Neural progenitor cell (in vitro differentiated cells): Measurements from ENCODE around the gene GALNT18. TPM values are rescaled to one million over a fixed set of nuclear protein-coding genes. Genes with fewer than 3 reads are reported as not detected.

Experiments used
- DNase-seq: peaks from one replicate; pipeline ENCODE4 v3.0.0-alpha.2; 2016; ENCODE audit warnings: low spot score
- H2AFZ ChIP-seq: fragments of 200-600 bp; sonication (generic); replicated peaks from 2 replicates; pipeline ENCODE4 v1.6.1; 2016; ENCODE audit warnings: antibody characterized with exemption
- H3F3A ChIP-seq: fragments of 200-600 bp; sonication (generic); 2 replicates; pipeline ENCODE4 v1.6.1; 2016; ENCODE audit warnings: antibody characterized with exemption, low read depth
- H3K27ac ChIP-seq: fragments of 200-600 bp; sonication (generic); 2 replicates; pipeline ENCODE4 v1.5.1; 2016; ENCODE audit warnings: mild to moderate bottlenecking
- H3K27me3 ChIP-seq: fragments of 200-600 bp; sonication (generic); 2 replicates; pipeline ENCODE4 v1.6.1; 2016; ENCODE audit warnings: mild to moderate bottlenecking, moderate library complexity
- H3K36me3 ChIP-seq: fragments of 200-600 bp; sonication (generic); 2 replicates; pipeline ENCODE4 v1.5.1; 2016
- H3K4me1 ChIP-seq: fragments of 200-600 bp; sonication (generic); 2 replicates; pipeline ENCODE4 v1.6.1; 2016; ENCODE audit warnings: mixed run types
- H3K4me2 ChIP-seq: fragments of 200-600 bp; sonication (generic); 2 replicates; pipeline ENCODE4 v1.6.1; 2016
- H3K4me3 ChIP-seq: fragments of 200-600 bp; sonication (generic); 2 replicates; pipeline ENCODE4 v1.5.1; 2016
- H3K79me2 ChIP-seq: fragments of 200-600 bp; sonication (generic); 2 replicates; pipeline ENCODE4 v1.6.1; 2016; ENCODE audit warnings: low read depth
- H3K9ac ChIP-seq: fragments of 200-600 bp; sonication (generic); 2 replicates; pipeline ENCODE4 v1.6.1; 2016
- H3K9me3 ChIP-seq: fragments of 200-600 bp; sonication (generic); 2 replicates; pipeline ENCODE4 v1.5.1; 2016; ENCODE audit warnings: low read depth
- H4K20me1 ChIP-seq: fragments of 200-600 bp; sonication (generic); 2 replicates; pipeline ENCODE4 v1.6.1; 2016; ENCODE audit warnings: low read depth
- H3K27ac Mint-ChIP-seq: 3 replicates; pipeline ENCODE4 v1.8.0; 2021; ENCODE audit warnings: mixed read lengths
- H3K27me3 Mint-ChIP-seq: 2 replicates; pipeline ENCODE4 v1.8.0; 2022; ENCODE audit warnings: low read depth, mild to moderate bottlenecking, inconsistent platforms, moderate library complexity, mixed read lengths; ENCODE audit not compliant: insufficient read depth
- H3K36me3 Mint-ChIP-seq: 3 replicates; pipeline ENCODE4 v1.8.0; 2021; ENCODE audit warnings: mixed read lengths
- H3K4me1 Mint-ChIP-seq: 3 replicates; pipeline ENCODE4 v1.8.0; 2021; ENCODE audit warnings: mixed read lengths
- H3K4me3 Mint-ChIP-seq: 3 replicates; pipeline ENCODE4 v1.8.0; 2021; ENCODE audit warnings: mild to moderate bottlenecking, moderate library complexity, mixed read lengths
- H3K9me3 Mint-ChIP-seq: 3 replicates; pipeline ENCODE4 v1.8.0; 2020; ENCODE audit warnings: mixed read lengths
- EZH2 ChIP-seq: fragments of 200-600 bp; sonication (generic); IDR thresholded peaks from 2 replicates; pipeline ENCODE4 v1.6.1; 2017; ENCODE audit warnings: antibody characterized with exemption, mild to moderate bottlenecking, moderate library complexity
- EZH2phosphoT487 ChIP-seq: fragments of 200-600 bp; sonication (generic); IDR thresholded peaks from 2 replicates; pipeline ENCODE4 v1.6.1; 2017; ENCODE audit warnings: antibody characterized with exemption
- total RNA-seq: library from RNA; depleted of rRNA; stranded (reverse); fragments of >200 nt; gene quantifications from 2 replicates; pipeline ENCODE4 v1.2.3, GENCODE V29; 2015; ENCODE audit warnings: low replicate concordance
- TF ChIP-seq, protein P1 (sequence below): fragments of 200-600 bp; sonication (generic); IDR thresholded peaks from 2 replicates; pipeline ENCODE4 v1.5.1; 2017; ENCODE audit warnings: antibody characterized with exemption, mild to moderate bottlenecking

The GALNT18 gene
- total RNA-seq, 1 donor from 2014 or later: 2.4 TPM

DNA sequence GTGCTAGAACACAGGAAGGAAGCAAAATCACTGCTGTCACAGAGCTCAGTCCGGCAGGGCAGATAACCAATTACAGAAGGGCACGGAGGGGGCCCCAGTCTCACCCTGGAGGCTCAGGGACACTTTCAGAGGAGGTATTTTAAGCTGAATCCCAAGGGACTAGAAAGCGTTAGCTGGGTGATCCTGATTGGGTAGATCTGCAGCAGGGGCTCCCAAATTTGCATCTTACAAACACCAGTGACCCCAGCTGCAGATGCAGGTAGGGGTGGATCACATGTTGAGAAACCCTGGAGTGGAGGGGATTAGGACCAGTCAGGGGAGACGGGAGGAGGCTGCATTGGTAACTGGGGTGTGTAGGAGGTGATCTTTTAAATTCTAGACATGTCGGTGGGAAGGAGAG is 360.2 kb downstream of the GALNT18 start:
- Mint-ChIP-seq H3K4me3 (no peak overlapping the region), H3K27ac (no peak overlapping the region), H3K36me3 (no peaks in the 10 kb centered on the region), H3K9me3 (no peaks in the 10 kb centered on the region), H3K27me3 (peaks cover 6% of the 10 kb centered on the region), H3K4me1 (peaks cover 7% of the 10 kb centered on the region)
- no peak overlapping the region for H3K4me2 ChIP-seq
- H3K79me2 ChIP-seq: no peaks in the 10 kb centered on the region
- no peaks in the 10 kb centered on the region for H4K20me1 ChIP-seq
- H3K9me3 ChIP-seq: no peaks in the 10 kb centered on the region
- no peaks in the 10 kb centered on the region for H3F3A ChIP-seq
- TF ChIP-seq EZH2phosphoT487 (no peak), EZH2 (no peak)
- TF ChIP-seq, protein P1, sequence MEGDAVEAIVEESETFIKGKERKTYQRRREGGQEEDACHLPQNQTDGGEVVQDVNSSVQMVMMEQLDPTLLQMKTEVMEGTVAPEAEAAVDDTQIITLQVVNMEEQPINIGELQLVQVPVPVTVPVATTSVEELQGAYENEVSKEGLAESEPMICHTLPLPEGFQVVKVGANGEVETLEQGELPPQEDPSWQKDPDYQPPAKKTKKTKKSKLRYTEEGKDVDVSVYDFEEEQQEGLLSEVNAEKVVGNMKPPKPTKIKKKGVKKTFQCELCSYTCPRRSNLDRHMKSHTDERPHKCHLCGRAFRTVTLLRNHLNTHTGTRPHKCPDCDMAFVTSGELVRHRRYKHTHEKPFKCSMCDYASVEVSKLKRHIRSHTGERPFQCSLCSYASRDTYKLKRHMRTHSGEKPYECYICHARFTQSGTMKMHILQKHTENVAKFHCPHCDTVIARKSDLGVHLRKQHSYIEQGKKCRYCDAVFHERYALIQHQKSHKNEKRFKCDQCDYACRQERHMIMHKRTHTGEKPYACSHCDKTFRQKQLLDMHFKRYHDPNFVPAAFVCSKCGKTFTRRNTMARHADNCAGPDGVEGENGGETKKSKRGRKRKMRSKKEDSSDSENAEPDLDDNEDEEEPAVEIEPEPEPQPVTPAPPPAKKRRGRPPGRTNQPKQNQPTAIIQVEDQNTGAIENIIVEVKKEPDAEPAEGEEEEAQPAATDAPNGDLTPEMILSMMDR: no peak
- no peak overlapping the region for H3K9ac ChIP-seq
- no peaks in the 10 kb centered on the region for H3K36me3 ChIP-seq
- no peak overlapping the region for H3K27ac ChIP-seq
- DNase-seq: peak; percentile 8
- H3K27me3 ChIP-seq: no peaks in the 10 kb centered on the region
- peaks cover 6% of the 10 kb centered on the region for H3K4me1 ChIP-seq
- no peak overlapping the region for H3K4me3 ChIP-seq
- peak overlapping the region; percentile 34 for H2AFZ ChIP-seq

DNA sequence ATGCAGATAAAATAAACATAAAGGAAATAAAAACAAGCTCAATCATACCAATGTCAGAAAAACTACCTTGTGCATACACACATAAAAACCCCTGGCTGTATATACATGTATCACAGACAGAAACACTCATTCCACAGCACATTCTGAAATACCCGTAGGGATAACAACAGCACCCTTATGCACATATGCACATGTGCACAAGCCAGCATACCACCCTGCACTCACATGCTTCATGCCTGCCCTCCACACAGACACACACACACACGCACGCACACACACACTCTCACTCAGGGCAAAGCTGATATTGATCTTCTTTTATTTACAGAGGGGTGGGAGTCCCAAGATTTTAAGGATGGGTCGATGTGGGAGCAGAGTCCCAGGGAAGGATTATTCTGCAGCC is 360.9 kb downstream of the GALNT18 start:
- no peaks in the 10 kb centered on the region for H3K36me3 Mint-ChIP-seq
- no peaks in the 10 kb centered on the region for H3F3A ChIP-seq
- H3K36me3 ChIP-seq: no peaks in the 10 kb centered on the region
- no peak overlapping the region for H3K4me3 Mint-ChIP-seq
- no peak overlapping the region for H2AFZ ChIP-seq
- no peaks in the 10 kb centered on the region for H3K9me3 ChIP-seq
- no peak overlapping the region for H3K27ac Mint-ChIP-seq
- no peak for DNase-seq
- H4K20me1 ChIP-seq: no peaks in the 10 kb centered on the region
- H3K4me1 ChIP-seq: peaks cover 6% of the 10 kb centered on the region
- TF ChIP-seq, protein P1: no peak
- no peak for TF ChIP-seq EZH2
- TF ChIP-seq EZH2phosphoT487: no peak
- peaks cover 6% of the 10 kb centered on the region for H3K27me3 Mint-ChIP-seq
- no peaks in the 10 kb centered on the region for H3K27me3 ChIP-seq
- no peak overlapping the region for H3K4me2 ChIP-seq
- no peak overlapping the region for H3K27ac ChIP-seq
- H3K9ac ChIP-seq: no peak overlapping the region
- no peaks in the 10 kb centered on the region for H3K9me3 Mint-ChIP-seq
- H3K4me3 ChIP-seq: no peak overlapping the region
- peaks cover 2% of the 10 kb centered on the region for H3K4me1 Mint-ChIP-seq
- H3K79me2 ChIP-seq: no peaks in the 10 kb centered on the region

DNA sequence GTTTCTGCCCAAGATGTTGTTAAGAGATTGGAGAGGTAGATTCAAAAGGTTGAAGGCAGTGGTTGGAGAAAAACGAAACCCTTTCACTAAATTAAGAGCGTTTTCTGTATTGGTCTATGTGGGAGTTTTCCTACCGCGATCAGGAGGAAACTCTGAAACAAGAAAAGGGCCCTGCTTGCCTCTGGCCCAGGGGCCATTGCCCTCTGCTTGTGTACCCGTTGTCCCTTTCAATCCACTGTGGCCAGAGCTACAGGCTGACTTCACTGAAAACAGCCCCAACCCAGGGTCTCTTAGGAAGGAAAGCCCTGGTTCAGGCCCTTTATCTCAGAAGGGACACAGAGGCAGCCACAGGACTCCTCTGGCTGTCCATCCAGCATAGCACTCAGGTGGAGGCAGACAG is 367.8 kb downstream of the GALNT18 start:
- Histone ChIP-seq H4K20me1 (no peaks in the 10 kb centered on the region), H3K4me1 (no peaks in the 10 kb centered on the region), H3K9ac (no peak overlapping the region), H3K27ac (no peak overlapping the region), H3K27me3 (no peaks in the 10 kb centered on the region), H2AFZ (peak overlapping the region; percentile 76), H3K4me3 (no peak overlapping the region), H3K9me3 (no peaks in the 10 kb centered on the region), H3F3A (no peaks in the 10 kb centered on the region), H3K36me3 (no peaks in the 10 kb centered on the region), H3K4me2 (no peak overlapping the region), H3K79me2 (no peaks in the 10 kb centered on the region)
- H3K9me3 Mint-ChIP-seq: no peaks in the 10 kb centered on the region
- DNase-seq: no peak
- no peaks in the 10 kb centered on the region for H3K36me3 Mint-ChIP-seq
- H3K27ac Mint-ChIP-seq: peak overlapping the region; percentile 19
- TF ChIP-seq, protein P1: no peak
- TF ChIP-seq EZH2 (no peak), EZH2phosphoT487 (no peak)
- peaks cover 3% of the 10 kb centered on the region for H3K4me1 Mint-ChIP-seq
- H3K4me3 Mint-ChIP-seq: no peak overlapping the region
- H3K27me3 Mint-ChIP-seq: peaks cover 7% of the 10 kb centered on the region
